Measurements from ENCODE around the gene AGBL4.

DNA sequence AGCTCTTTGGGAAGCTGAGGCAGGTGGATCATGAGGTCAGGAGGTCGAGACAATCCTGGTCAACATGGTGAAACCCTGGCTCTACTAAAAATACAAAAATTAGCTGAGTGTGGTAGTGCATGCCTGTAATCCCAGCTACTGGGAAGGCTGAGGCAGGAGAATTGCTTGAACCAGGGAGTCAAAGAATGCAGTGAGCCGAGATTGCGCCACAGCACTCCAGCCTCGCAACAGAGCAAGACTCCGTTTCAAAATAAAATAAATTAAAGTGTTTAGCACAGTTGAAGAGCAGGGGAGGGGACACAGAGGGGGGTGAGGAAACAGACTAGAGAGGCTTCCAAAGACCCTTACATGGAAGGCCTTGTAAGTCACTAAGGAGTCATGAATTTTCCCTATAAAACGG lies 1420.5 kb downstream of the AGBL4 start:
- TF ChIP-seq, protein P1, sequence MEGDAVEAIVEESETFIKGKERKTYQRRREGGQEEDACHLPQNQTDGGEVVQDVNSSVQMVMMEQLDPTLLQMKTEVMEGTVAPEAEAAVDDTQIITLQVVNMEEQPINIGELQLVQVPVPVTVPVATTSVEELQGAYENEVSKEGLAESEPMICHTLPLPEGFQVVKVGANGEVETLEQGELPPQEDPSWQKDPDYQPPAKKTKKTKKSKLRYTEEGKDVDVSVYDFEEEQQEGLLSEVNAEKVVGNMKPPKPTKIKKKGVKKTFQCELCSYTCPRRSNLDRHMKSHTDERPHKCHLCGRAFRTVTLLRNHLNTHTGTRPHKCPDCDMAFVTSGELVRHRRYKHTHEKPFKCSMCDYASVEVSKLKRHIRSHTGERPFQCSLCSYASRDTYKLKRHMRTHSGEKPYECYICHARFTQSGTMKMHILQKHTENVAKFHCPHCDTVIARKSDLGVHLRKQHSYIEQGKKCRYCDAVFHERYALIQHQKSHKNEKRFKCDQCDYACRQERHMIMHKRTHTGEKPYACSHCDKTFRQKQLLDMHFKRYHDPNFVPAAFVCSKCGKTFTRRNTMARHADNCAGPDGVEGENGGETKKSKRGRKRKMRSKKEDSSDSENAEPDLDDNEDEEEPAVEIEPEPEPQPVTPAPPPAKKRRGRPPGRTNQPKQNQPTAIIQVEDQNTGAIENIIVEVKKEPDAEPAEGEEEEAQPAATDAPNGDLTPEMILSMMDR (optimal IDR thresholded peaks at IDR 0.05 in 1 of 3, IDR thresholded peaks at IDR 0.05 in 1 of 3, conservative IDR thresholded peaks at IDR 0.05 in 1 of 3; ENCODE audit: extremely low read depth in 1 of 3, insufficient read depth in 2 of 3, low read length in 3 of 3) = no peak
- TF ChIP-seq EZH2 (IDR thresholded peaks at IDR 0.05; ENCODE audit: low read length) = no peak

All from keratinocyte (primary cell).